K562 (cell line): ENCODE results near the gene CRY2. TPM values are rescaled to one million over a fixed set of nuclear protein-coding genes. Genes with fewer than 3 reads are reported as not detected.

Experiments
- E2F8 ChIP-seq: fragments of 450-650 bp; IDR thresholded peaks from 2 replicates; pipeline ENCODE4 v1.7.1; 2018; ENCODE audit warnings: mild to moderate bottlenecking, low read depth; ENCODE audit not compliant: partially characterized antibody
- FOXK2 ChIP-seq, 2 experiments: fragments of 450-650 bp; IDR thresholded peaks in 1 of 2; conservative IDR thresholded peaks in 1 of 2; 2 replicates each; pipeline ENCODE4 v1.6.1; 2016; ENCODE audit warnings: low read depth in 2 of 2, mild to moderate bottlenecking in 1 of 2
- HDAC2 ChIP-seq: fragments of 450-650 bp; IDR thresholded peaks from 2 replicates; pipeline ENCODE4 v1.6.1; 2016; ENCODE audit warnings: mild to moderate bottlenecking
- IRF9 ChIP-seq: fragments of 450-650 bp; IDR thresholded peaks from 2 replicates; pipeline ENCODE4 v1.6.1; 2016; ENCODE audit warnings: missing biosample characterization, missing genetic modification characterization
- ZNF740 ChIP-seq, 3 experiments: fragments of 200-800 bp in 1 of 3; sonication (Bioruptor generic) in 1 of 3; sonication (generic) in 1 of 3; formaldehyde crosslinking in 1 of 3; IDR thresholded peaks; 2 replicates each; pipeline versions ENCODE4 v1.6.1 to v1.8.0; 2016 to 2022; ENCODE audit warnings: mild to moderate bottlenecking in 2 of 3, missing compliant biosample characterization in 2 of 3, missing genetic modification characterization in 2 of 3, missing genetic modification reagents in 1 of 3
- polyA plus RNA-seq, 8 experiments: library from polyadenylated mRNA; depleted of rRNA in 4 of 8; stranded (reverse) in 5 of 8; unstranded in 3 of 8; fragments of >200 nt; fragmentation: Nextera tagmentation in 2 of 8; fragmentation: Illumina TruSeq in 1 of 8; extraction: Ambion mirVana in 2 of 8; extraction: Trizol in 1 of 8; gene quantifications; 2 replicates each; pipeline versions ENCODE4 v1.2.1 to v1.2.3, GENCODE V29; 2011 to 2014; ENCODE audit warnings: inconsistent platforms in 1 of 8, missing spikeins in 1 of 8
- total RNA-seq, 7 experiments: library from RNA; depleted of rRNA in 6 of 7; stranded (reverse); fragments of >200 nt in 6 of 7; fragmentation: Illumina TruSeq in 2 of 7; extraction: Trizol in 2 of 7; gene quantifications; 2 replicates each; pipeline versions ENCODE4 v1.2.1 to v1.2.3, GENCODE V29; 2011 to 2021; ENCODE audit warnings: low replicate concordance in 1 of 7

CRY2 gene
- total and polyA plus RNA-seq, 9 of the 15 experiments (the other 6 are each of a cell fraction or from before 2014, with no cell fraction given) = 2.3 to 23.9 (median 14.8) TPM

- TF ChIP-seq ZNF740 (CRISPR knock-in tag; IDR thresholded peaks at IDR 0.05) = no peak
- no peak for TF ChIP-seq ZNF740 (tag; IDR thresholded peaks at IDR 0.05)
- TF ChIP-seq E2F8 = peak; percentile 98
- TF ChIP-seq HDAC2 = no peak
- peak; percentile 49 to 62; a peak in 1 of 4 replicates for TF ChIP-seq FOXK2 (conservative IDR thresholded peaks at IDR 0.05 in 1 of 2, IDR thresholded peaks at IDR 0.05 in 1 of 2; ENCODE audit: low read depth in 2 of 2)
- TF ChIP-seq IRF9 (tag) = peak; percentile 44; the same call in 1 of the 2 replicates
Measured at GRCh38 chr11:45917623-45918330, 70.5 kb downstream of the CRY2 start, which contains the start of gene PEX16 (continued).
